HL-60 (cell line): ENCODE results near the gene BEGAIN.

Experiments
- DNase-seq, 2 experiments: peaks; one replicate each; pipeline ENCODE4 v3.0.0-alpha.2; 2010 to 2020; ENCODE audit warnings: low read depth in 1 of 2, low spot score in 1 of 2
- H3K27ac ChIP-seq: fragments of 250-450 bp; sonication (Bioruptor Pico); replicated peaks from 2 replicates; pipeline ENCODE4 v1.5.1; 2020; ENCODE audit warnings: mild to moderate bottlenecking, moderate library complexity
- H3K27me3 ChIP-seq: fragments of 250-450 bp; sonication (Bioruptor Pico); 2 replicates; pipeline ENCODE4 v1.5.1; 2021; ENCODE audit warnings: mild to moderate bottlenecking, moderate library complexity; ENCODE audit not compliant: insufficient read depth, poor library complexity, severe bottlenecking
- H3K4me3 ChIP-seq: replicated peaks from 2 replicates; pipeline ENCODE4 v1.5.1; 2011; ENCODE audit warnings: mild to moderate bottlenecking, control low read depth, low read length; ENCODE audit not compliant: insufficient read depth
- GABPA ChIP-seq: IDR thresholded peaks from 2 replicates; pipeline ENCODE4 v1.6.1; 2012; ENCODE audit warnings: low read depth
- POLR2AphosphoS5 ChIP-seq: IDR thresholded peaks from 2 replicates; pipeline ENCODE4 v1.6.1; 2012; ENCODE audit warnings: low read depth
- SPI1 ChIP-seq: IDR thresholded peaks from 2 replicates; pipeline ENCODE4 v1.6.1; 2012; ENCODE audit warnings: low read depth, mild to moderate bottlenecking, borderline replicate concordance
- TF ChIP-seq, protein P1 (sequence below): IDR thresholded peaks from 2 replicates; pipeline ENCODE4 v1.6.1; 2012; ENCODE audit warnings: low read depth; ENCODE audit not compliant: insufficient replicate concordance
- TF ChIP-seq, protein P2 (sequence below): IDR thresholded peaks from one replicate; pipeline ENCODE4 v1.5.1; 2011; ENCODE audit warnings: low read length, control low read depth, inconsistent platforms; ENCODE audit not compliant: insufficient read depth

BEGAIN gene

GRCh38 chr14:100574642-100575031 is 12.6 kb downstream of the BEGAIN start:
- TF ChIP-seq, protein P1, sequence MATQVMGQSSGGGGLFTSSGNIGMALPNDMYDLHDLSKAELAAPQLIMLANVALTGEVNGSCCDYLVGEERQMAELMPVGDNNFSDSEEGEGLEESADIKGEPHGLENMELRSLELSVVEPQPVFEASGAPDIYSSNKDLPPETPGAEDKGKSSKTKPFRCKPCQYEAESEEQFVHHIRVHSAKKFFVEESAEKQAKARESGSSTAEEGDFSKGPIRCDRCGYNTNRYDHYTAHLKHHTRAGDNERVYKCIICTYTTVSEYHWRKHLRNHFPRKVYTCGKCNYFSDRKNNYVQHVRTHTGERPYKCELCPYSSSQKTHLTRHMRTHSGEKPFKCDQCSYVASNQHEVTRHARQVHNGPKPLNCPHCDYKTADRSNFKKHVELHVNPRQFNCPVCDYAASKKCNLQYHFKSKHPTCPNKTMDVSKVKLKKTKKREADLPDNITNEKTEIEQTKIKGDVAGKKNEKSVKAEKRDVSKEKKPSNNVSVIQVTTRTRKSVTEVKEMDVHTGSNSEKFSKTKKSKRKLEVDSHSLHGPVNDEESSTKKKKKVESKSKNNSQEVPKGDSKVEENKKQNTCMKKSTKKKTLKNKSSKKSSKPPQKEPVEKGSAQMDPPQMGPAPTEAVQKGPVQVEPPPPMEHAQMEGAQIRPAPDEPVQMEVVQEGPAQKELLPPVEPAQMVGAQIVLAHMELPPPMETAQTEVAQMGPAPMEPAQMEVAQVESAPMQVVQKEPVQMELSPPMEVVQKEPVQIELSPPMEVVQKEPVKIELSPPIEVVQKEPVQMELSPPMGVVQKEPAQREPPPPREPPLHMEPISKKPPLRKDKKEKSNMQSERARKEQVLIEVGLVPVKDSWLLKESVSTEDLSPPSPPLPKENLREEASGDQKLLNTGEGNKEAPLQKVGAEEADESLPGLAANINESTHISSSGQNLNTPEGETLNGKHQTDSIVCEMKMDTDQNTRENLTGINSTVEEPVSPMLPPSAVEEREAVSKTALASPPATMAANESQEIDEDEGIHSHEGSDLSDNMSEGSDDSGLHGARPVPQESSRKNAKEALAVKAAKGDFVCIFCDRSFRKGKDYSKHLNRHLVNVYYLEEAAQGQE = no peak
- TF ChIP-seq GABPA (no peak), SPI1 (no peak), POLR2AphosphoS5 (no peak)
- TF ChIP-seq, protein P2, sequence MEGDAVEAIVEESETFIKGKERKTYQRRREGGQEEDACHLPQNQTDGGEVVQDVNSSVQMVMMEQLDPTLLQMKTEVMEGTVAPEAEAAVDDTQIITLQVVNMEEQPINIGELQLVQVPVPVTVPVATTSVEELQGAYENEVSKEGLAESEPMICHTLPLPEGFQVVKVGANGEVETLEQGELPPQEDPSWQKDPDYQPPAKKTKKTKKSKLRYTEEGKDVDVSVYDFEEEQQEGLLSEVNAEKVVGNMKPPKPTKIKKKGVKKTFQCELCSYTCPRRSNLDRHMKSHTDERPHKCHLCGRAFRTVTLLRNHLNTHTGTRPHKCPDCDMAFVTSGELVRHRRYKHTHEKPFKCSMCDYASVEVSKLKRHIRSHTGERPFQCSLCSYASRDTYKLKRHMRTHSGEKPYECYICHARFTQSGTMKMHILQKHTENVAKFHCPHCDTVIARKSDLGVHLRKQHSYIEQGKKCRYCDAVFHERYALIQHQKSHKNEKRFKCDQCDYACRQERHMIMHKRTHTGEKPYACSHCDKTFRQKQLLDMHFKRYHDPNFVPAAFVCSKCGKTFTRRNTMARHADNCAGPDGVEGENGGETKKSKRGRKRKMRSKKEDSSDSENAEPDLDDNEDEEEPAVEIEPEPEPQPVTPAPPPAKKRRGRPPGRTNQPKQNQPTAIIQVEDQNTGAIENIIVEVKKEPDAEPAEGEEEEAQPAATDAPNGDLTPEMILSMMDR = no peak
- Histone ChIP-seq H3K27me3 (peaks cover 30% of the 10 kb centered on the region), H3K4me3 (no peak overlapping the region), H3K27ac (no peak overlapping the region)
- DNase-seq = no peak

DNA sequence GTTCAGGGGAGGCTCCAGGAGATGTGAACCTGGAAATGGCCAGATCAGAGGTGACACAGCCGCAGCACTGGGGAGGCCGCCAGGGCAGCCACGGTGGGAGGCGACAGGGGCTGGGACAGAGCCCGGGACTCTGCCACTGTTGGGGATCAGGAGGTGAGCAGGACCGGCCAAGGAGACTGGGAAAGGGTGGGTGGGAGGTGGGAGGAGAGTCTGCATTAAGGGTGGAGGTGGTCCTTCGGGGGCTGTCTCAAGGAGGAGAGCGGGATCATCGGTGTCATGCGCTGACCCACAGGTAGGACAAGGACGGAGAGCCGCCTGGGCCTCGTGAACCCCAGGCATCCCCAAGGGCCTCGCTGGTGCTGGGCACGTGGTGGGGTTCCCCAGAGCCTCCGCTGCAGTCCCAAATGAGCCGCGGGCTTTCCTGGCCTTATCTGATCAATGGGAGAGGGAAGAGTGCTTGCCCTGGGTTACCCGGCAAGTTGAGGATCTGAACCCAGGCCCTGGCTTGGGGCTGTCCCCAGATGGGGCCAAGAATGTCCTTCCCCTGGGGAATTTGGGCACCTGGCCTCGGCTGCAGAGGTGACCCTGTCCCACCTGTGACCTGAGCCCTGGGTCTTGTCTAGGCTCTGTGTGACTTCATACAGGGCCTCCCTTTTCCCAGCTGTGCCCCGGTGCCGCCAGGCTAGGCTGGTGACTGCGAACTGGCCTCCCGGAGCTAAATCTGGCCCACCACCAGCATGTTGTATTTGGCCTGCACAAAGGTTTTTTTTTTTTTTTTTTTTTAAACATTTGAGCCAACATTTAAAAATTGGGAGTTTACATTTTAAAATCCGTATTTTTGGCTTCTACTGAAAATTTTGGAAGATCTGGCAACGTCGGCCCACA is 13.2 kb downstream of the BEGAIN start:
- no peak for DNase-seq
- Histone ChIP-seq H3K27ac (no peak overlapping the region), H3K27me3 (peaks cover 36% of the 10 kb centered on the region), H3K4me3 (no peak overlapping the region)
- TF ChIP-seq GABPA = no peak
- TF ChIP-seq POLR2AphosphoS5 = no peak
- TF ChIP-seq, protein P1 = no peak

DNA sequence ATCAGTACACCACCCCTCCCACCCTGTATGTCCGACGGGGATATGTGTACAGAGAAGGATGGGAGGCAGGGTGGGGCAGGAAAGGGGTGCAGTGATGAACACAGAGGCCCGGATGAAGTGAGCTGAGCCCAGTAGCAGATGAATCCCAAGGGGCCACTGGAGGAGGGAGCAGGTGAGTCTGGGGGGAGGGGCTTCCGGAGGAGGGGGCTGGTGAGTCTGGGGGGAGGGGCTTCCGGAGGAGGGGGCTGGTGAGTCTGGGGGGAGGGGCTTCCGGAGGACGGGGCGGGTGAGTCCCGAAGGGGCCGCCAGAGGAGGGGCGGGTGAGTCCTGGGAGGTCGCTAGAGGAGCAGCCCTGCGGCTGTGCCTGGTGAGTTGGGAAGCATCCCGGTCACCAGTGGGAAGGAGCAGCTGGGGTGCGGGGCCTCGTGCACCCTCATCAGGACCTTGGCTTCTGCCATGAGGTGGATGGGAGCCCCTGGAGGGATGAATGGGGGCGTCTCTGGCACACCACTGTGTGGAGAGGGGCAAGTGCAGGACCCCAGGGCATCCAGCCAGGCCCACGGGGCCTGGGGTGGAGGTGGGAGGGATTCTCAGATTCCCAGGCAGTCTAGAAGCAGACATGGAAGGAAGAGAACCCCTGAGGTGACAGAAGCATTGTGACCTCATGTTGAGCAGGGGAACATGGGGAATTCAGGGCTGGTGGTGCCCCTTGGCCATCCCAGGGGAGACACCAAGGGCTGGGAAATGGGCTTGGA is 14.0 kb downstream of the BEGAIN start:
- no peak for DNase-seq
- no peak for TF ChIP-seq POLR2AphosphoS5
- no peak for TF ChIP-seq GABPA
- TF ChIP-seq SPI1 = no peak
- TF ChIP-seq, protein P2 = no peak
- TF ChIP-seq, protein P1 = no peak
- Histone ChIP-seq H3K4me3 (no peak overlapping the region), H3K27ac (no peak overlapping the region), H3K27me3 (peaks cover 38% of the 10 kb centered on the region)
